ENCODE data around the gene RAB40B. TPM values are rescaled to one million over a fixed set of nuclear protein-coding genes. Genes with fewer than 3 reads are reported as not detected.

The RAB40B gene
- total and polyA plus RNA-seq, 2 of the 4 experiments (the other 2 are of a cell fraction), result 14.9 to 20.0 TPM

DNA sequence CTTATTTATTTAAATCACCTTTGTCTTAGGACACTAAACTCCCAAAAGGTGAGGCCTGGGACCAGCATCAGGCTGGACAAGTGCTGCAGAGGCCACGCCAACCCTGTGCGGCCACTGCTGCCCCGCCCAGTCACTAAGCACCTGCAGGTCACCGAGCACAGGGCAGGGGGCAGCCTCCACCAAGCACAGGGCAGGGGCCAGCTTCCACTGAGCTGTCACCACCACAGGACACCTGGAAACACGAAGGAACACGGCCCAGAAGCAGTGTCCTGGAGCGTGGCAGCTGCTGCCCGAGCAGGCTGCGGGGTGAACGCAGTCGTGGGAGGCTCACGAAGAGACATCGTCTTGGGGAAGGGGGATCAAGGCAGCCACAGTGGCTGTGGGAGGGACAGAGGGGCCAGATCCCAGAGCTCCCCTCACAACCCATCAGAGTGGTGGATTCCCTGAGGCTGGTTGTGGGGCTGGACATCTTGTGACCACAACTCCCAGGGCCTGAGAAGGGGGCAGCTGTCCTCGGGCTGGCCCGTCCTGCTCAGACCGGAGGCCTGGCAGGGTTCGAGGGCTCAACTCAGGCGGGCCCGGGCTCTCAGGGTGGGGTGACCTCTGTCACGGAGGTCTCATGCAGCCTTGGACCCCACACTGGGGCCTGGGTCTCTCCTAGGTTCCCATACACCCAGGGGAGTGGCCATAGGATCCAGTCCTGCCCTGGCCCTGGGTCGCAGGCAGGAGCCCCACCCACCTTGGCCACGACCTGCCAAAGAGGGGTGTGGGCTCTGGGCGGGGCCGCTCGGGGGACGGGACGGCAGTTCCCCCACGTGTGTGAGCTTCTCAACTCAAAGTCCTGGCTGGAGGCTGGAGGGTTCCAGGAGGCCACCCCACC is 18.7 kb downstream of the RAB40B start:
- no peak for DNase-seq

More for the DNA sequence above, 18.7 kb downstream of the RAB40B start:
- Histone ChIP-seq H3K18ac (ENCODE audit: low read depth, low read length) (no peak overlapping the region), H3K9me1 (ENCODE audit: insufficient read depth, low read length) (no peaks in the 10 kb centered on the region), H3K23ac (ENCODE audit: low read depth, low read length) (no peak overlapping the region), H4K5ac (ENCODE audit: low read depth, low read length) (no peak overlapping the region), H4K8ac (ENCODE audit: low read depth in 2 of 2, low read length in 2 of 2) (no peak overlapping the region), H2BK15ac (ENCODE audit: low read depth, low read length) (no peak overlapping the region), H3K14ac (replicated peaks; ENCODE audit: low read depth, low read length) (no peak overlapping the region), H2BK20ac (ENCODE audit: low read depth, low read length) (no peak overlapping the region), H3K9me3 (ENCODE audit: control insufficient read depth, insufficient read depth, low read length) (peaks cover 5% of the 10 kb centered on the region), H3K4me3 (ENCODE audit: insufficient read depth, low read depth, low read length) (no peak overlapping the region), H4K91ac (ENCODE audit: insufficient read depth, low read depth, low read length) (no peak overlapping the region), H3K36me3 (ENCODE audit: control insufficient read depth, insufficient read depth, low read length) (no peaks in the 10 kb centered on the region), H2AK5ac (ENCODE audit: low read depth, low read length) (no peak overlapping the region), H3K79me1 (ENCODE audit: low read depth in 1 of 2, low read length in 2 of 2) (no peaks in the 10 kb centered on the region), H2BK5ac (ENCODE audit: low read depth, low read length, poor library complexity, severe bottlenecking) (no peak overlapping the region), H2AK9ac (replicated peaks; ENCODE audit: low read depth, low read length, poor library complexity) (peak overlapping the region; percentile 55), H3K4me1 (ENCODE audit: control insufficient read depth, insufficient read depth, low read length) (no peaks in the 10 kb centered on the region; the same call in 1 of the 2 replicates), H4K20me1 (ENCODE audit: insufficient read depth, low read length) (peaks cover 3% of the 10 kb centered on the region; the same call in 1 of the 2 replicates), H2BK120ac (ENCODE audit: low read depth, low read length) (no peak overlapping the region), H2AFZ (replicated peaks; ENCODE audit: low read length, poor library complexity) (no peak overlapping the region), H3K27me3 (ENCODE audit: control insufficient read depth, insufficient read depth, low read length) (no peaks in the 10 kb centered on the region), H3K4ac (ENCODE audit: low read depth, low read length) (no peak overlapping the region), H3K4me2 (ENCODE audit: low read depth, low read length) (no peak overlapping the region), H3K9ac (ENCODE audit: low read depth, low read length) (no peak overlapping the region), H3K56ac (ENCODE audit: extremely low read depth, insufficient read depth, low read length) (no peak overlapping the region), H3K27ac (ENCODE audit: insufficient read depth, low read length) (no peak overlapping the region)
- intact Hi-C loops (cut with micrococcal nuclease) (no loop called here), dilution Hi-C loops (cut with HindIII; ENCODE audit: low sequenced_read_pairs, unreplicated experiment) (no loop called here), in situ Hi-C loops (cut with MboI; ENCODE audit: low sequenced_read_pairs) (no loop called here)
- WGBS, 2 experiments (ENCODE audit: extremely low coverage in 2 of 2, insufficient read length in 1 of 2), result 81% methylated on average over 7 of the region's 28 CpGs; no CpG with 5 or more reads in 1 of the 2 experiments
- ChIA-PET CTCF (no interaction called here), POLR2A (ENCODE audit: unreplicated experiment) (no interaction called here)
- TF ChIP-seq, protein P1, sequence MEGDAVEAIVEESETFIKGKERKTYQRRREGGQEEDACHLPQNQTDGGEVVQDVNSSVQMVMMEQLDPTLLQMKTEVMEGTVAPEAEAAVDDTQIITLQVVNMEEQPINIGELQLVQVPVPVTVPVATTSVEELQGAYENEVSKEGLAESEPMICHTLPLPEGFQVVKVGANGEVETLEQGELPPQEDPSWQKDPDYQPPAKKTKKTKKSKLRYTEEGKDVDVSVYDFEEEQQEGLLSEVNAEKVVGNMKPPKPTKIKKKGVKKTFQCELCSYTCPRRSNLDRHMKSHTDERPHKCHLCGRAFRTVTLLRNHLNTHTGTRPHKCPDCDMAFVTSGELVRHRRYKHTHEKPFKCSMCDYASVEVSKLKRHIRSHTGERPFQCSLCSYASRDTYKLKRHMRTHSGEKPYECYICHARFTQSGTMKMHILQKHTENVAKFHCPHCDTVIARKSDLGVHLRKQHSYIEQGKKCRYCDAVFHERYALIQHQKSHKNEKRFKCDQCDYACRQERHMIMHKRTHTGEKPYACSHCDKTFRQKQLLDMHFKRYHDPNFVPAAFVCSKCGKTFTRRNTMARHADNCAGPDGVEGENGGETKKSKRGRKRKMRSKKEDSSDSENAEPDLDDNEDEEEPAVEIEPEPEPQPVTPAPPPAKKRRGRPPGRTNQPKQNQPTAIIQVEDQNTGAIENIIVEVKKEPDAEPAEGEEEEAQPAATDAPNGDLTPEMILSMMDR (conservative IDR thresholded peaks at IDR 0.05; ENCODE audit: low read depth, low read length), result no peak
- TF ChIP-seq FOS (IDR thresholded peaks at IDR 0.05; ENCODE audit: low read depth, low read length) (no peak), POLR2A (IDR thresholded peaks at IDR 0.05; ENCODE audit: low read depth, low read length) (no peak)
- no TSS peak for BruUV-seq (replicated peaks)
- no peak for ATAC-seq (ENCODE audit: low read depth)
